Ishikawa (cell line): ENCODE data around the gene WNT3A.

Source experiments
- CREB1 ChIP-seq: IDR thresholded peaks from 2 replicates; pipeline ENCODE4 v1.6.1; 2012; ENCODE audit warnings: low read depth
- EP300 ChIP-seq: IDR thresholded peaks from 2 replicates; pipeline ENCODE4 v1.6.1; 2012; ENCODE audit warnings: borderline replicate concordance
- FOXM1 ChIP-seq: IDR thresholded peaks from 2 replicates; pipeline ENCODE4 v1.6.1; 2012; ENCODE audit warnings: low read depth, borderline replicate concordance
- YY1 ChIP-seq: IDR thresholded peaks from 2 replicates; pipeline ENCODE4 v1.6.1; 2012; ENCODE audit warnings: low read depth
- ZBTB7A ChIP-seq: IDR thresholded peaks from 2 replicates; pipeline ENCODE4 v1.6.1; 2012; ENCODE audit warnings: low read depth
- TF ChIP-seq, protein P1 (sequence below): IDR thresholded peaks from 2 replicates; pipeline ENCODE4 v1.6.1; 2012; ENCODE audit warnings: low read depth, mild to moderate bottlenecking
- TF ChIP-seq, protein P2 (sequence below): IDR thresholded peaks from 2 replicates; pipeline ENCODE4 v1.6.1; 2012

DNA sequence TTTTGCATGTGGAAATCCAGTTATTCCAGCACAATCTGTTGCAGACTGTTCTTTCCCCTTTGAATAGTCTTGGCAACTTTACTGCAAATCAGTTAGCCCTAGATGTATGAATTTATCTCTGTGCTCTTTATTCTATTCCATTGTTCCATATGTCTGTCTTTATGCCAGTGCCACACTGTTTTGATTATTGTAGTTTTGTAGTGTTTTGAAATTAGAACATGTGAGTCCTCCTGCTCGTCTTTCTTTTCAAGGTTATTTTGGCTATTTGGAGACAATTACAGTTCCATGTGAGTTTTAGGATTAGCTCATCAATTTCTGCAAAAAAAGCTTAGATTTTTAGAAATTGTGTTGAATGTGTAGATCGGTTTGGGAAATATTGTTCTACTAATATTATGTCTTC is 26.6 kb downstream of the WNT3A start:
- TF ChIP-seq YY1 (no peak), ZBTB7A (no peak), EP300 (no peak), CREB1 (no peak), FOXM1 (no peak)
- TF ChIP-seq, protein P1, sequence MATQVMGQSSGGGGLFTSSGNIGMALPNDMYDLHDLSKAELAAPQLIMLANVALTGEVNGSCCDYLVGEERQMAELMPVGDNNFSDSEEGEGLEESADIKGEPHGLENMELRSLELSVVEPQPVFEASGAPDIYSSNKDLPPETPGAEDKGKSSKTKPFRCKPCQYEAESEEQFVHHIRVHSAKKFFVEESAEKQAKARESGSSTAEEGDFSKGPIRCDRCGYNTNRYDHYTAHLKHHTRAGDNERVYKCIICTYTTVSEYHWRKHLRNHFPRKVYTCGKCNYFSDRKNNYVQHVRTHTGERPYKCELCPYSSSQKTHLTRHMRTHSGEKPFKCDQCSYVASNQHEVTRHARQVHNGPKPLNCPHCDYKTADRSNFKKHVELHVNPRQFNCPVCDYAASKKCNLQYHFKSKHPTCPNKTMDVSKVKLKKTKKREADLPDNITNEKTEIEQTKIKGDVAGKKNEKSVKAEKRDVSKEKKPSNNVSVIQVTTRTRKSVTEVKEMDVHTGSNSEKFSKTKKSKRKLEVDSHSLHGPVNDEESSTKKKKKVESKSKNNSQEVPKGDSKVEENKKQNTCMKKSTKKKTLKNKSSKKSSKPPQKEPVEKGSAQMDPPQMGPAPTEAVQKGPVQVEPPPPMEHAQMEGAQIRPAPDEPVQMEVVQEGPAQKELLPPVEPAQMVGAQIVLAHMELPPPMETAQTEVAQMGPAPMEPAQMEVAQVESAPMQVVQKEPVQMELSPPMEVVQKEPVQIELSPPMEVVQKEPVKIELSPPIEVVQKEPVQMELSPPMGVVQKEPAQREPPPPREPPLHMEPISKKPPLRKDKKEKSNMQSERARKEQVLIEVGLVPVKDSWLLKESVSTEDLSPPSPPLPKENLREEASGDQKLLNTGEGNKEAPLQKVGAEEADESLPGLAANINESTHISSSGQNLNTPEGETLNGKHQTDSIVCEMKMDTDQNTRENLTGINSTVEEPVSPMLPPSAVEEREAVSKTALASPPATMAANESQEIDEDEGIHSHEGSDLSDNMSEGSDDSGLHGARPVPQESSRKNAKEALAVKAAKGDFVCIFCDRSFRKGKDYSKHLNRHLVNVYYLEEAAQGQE: no peak
- TF ChIP-seq, protein P2, sequence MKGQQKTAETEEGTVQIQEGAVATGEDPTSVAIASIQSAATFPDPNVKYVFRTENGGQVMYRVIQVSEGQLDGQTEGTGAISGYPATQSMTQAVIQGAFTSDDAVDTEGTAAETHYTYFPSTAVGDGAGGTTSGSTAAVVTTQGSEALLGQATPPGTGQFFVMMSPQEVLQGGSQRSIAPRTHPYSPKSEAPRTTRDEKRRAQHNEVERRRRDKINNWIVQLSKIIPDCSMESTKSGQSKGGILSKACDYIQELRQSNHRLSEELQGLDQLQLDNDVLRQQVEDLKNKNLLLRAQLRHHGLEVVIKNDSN: no peak
